Keratinocyte (primary cell): Measurements from ENCODE around the gene TPM2. TPM values are rescaled to one million over a fixed set of nuclear protein-coding genes. Genes with fewer than 3 reads are reported as not detected.

Experiments used
- DNase-seq: peaks from one replicate; pipeline ENCODE4 v3.0.0-alpha.2; 2011; ENCODE audit warnings: low read depth, missing footprints, low spot score
- FAIRE-seq: peaks from 2 replicates; lab custom pipeline; 2011; peaks lifted over from hg19 to GRCh38; lab: Jason Lieb, UNC
- H2AFZ ChIP-seq: 2 replicates; pipeline ENCODE4 v1.6.0; 2012; ENCODE audit warnings: low read length, control low read depth, inconsistent platforms; ENCODE audit not compliant: control insufficient read depth
- H3K27ac ChIP-seq: 2 replicates; pipeline ENCODE4 v1.5.1; 2011; ENCODE audit warnings: low read length; ENCODE audit not compliant: control insufficient read depth, insufficient read depth
- H3K27me3 ChIP-seq: 3 replicates; pipeline ENCODE4 v1.6.0; 2011; ENCODE audit warnings: low read length; ENCODE audit not compliant: control insufficient read depth, insufficient read depth; ENCODE audit errors: extremely low read depth
- H3K36me3 ChIP-seq, 2 experiments: 2 replicates in 1 of 2; 3 replicates in 1 of 2; pipeline ENCODE4 v1.5.1; 2011; ENCODE audit warnings: low read length in 2 of 2, mild to moderate bottlenecking in 1 of 2; ENCODE audit not compliant: control insufficient read depth in 2 of 2, insufficient read depth in 2 of 2; ENCODE audit errors: extremely low read depth in 1 of 2
- H3K4me1 ChIP-seq: 3 replicates; pipeline ENCODE4 v1.5.1; 2011; ENCODE audit warnings: low read length; ENCODE audit not compliant: control insufficient read depth, insufficient read depth; ENCODE audit errors: extremely low read depth
- H3K4me2 ChIP-seq: 3 replicates; pipeline ENCODE4 v1.6.0; 2011; ENCODE audit warnings: low read depth, low read length; ENCODE audit not compliant: control insufficient read depth, insufficient read depth; ENCODE audit errors: extremely low read depth
- H3K4me3 ChIP-seq, 3 experiments: fragments of 200-600 bp in 1 of 3; sonication (generic) in 1 of 3; 2 replicates in 2 of 3; 3 replicates in 1 of 3; pipeline ENCODE4 v1.5.1; 2011 to 2016; ENCODE audit warnings: low read length in 3 of 3, mild to moderate bottlenecking in 3 of 3, control low read depth in 2 of 3, inconsistent platforms in 1 of 3, low read depth in 1 of 3, mixed read lengths in 1 of 3, mixed run types in 1 of 3, moderate library complexity in 1 of 3; ENCODE audit not compliant: control insufficient read depth in 2 of 3, insufficient read depth in 2 of 3; ENCODE audit errors: extremely low read depth in 1 of 3
- H3K79me2 ChIP-seq: 2 replicates; pipeline ENCODE4 v1.6.0; 2012; ENCODE audit warnings: low read length; ENCODE audit not compliant: control insufficient read depth, insufficient read depth
- H3K9ac ChIP-seq: 3 replicates; pipeline ENCODE4 v1.6.0; 2011; ENCODE audit warnings: low read length; ENCODE audit not compliant: control insufficient read depth, insufficient read depth; ENCODE audit errors: extremely low read depth
- H3K9me1 ChIP-seq: 3 replicates; pipeline ENCODE4 v1.6.0; 2011; ENCODE audit warnings: low read length; ENCODE audit not compliant: control insufficient read depth, insufficient read depth; ENCODE audit errors: extremely low read depth
- H3K9me3 ChIP-seq: 2 replicates; pipeline ENCODE4 v1.5.1; 2012; ENCODE audit warnings: low read depth, low read length; ENCODE audit not compliant: control insufficient read depth
- H4K20me1 ChIP-seq: 3 replicates; pipeline ENCODE4 v1.6.0; 2011; ENCODE audit warnings: low read length; ENCODE audit not compliant: control insufficient read depth, insufficient read depth; ENCODE audit errors: extremely low read depth
- CTCF ChIP-seq, 3 experiments: IDR thresholded peaks in 1 of 3; conservative IDR thresholded peaks in 1 of 3; optimal IDR thresholded peaks in 1 of 3; 2 replicates in 2 of 3; 3 replicates in 1 of 3; pipeline versions ENCODE3 to v1.5.1; 2011; ENCODE audit warnings: low read length in 3 of 3, mild to moderate bottlenecking in 3 of 3, moderate library complexity in 2 of 3, control low read depth in 1 of 3, inconsistent platforms in 1 of 3; ENCODE audit not compliant: insufficient read depth in 2 of 3; ENCODE audit errors: extremely low read depth in 1 of 3
- EZH2 ChIP-seq: IDR thresholded peaks from one replicate; pipeline ENCODE4 v1.6.1; 2012; ENCODE audit warnings: inconsistent platforms, mild to moderate bottlenecking, low read length, moderate library complexity
- dilution Hi-C: fragments of 300-500 bp; cut with MboI; formaldehyde crosslinking; loops from one replicate; pipeline ENCODE4 v1.7.0; 2020; ENCODE audit warnings: low sequenced_read_pairs; ENCODE audit not compliant: extremely low pct_ligation_motif_present
- polyA plus RNA-seq, 5 experiments: library from polyadenylated mRNA; depleted of rRNA in 3 of 5; stranded (reverse) in 3 of 5; stranded (forward) in 1 of 5; unstranded in 1 of 5; fragments of >200 nt; gene quantifications; 1 replicate in 1 of 5; 2 replicates in 3 of 5; 3 replicates in 1 of 5; pipeline versions ENCODE4 v1.2.1 to v1.2.3, GENCODE V29; 2011 to 2012; ENCODE audit warnings: missing spikeins in 2 of 5, low read depth in 1 of 5, low replicate concordance in 1 of 5

The TPM2 gene
- polyA plus RNA-seq, 1 donor (not counting 4 experiments of a cell fraction or from before 2014, with no cell fraction given) = 53.1 TPM

- dilution Hi-C loops = no loop called here
- no peak overlapping the region for H3K27ac ChIP-seq
- H3K79me2 ChIP-seq = no peaks in the 10 kb centered on the region
- H4K20me1 ChIP-seq = no peaks in the 10 kb centered on the region
- no peak for DNase-seq
- no peak for FAIRE-seq
- no peak overlapping the region for H2AFZ ChIP-seq
- no peaks in the 10 kb centered on the region for H3K27me3 ChIP-seq
- no peak overlapping the region for H3K9ac ChIP-seq
- H3K4me1 ChIP-seq = peaks cover 16% of the 10 kb centered on the region
- no peaks in the 10 kb centered on the region for H3K9me3 ChIP-seq
- peak overlapping the region in 1 of 3 experiments; percentile 35 for H3K4me3 ChIP-seq
- TF ChIP-seq CTCF (optimal IDR thresholded peaks at IDR 0.05 in 1 of 3, IDR thresholded peaks at IDR 0.05 in 1 of 3, conservative IDR thresholded peaks at IDR 0.05 in 1 of 3; ENCODE audit: extremely low read depth in 1 of 3, insufficient read depth in 2 of 3, low read length in 3 of 3) (no peak), EZH2 (no peak)
- H3K36me3 ChIP-seq = peaks cover 0 to 4% of the 10 kb centered on the region in 2 experiments
- no peaks in the 10 kb centered on the region for H3K9me1 ChIP-seq
- peak overlapping the region; percentile 73 for H3K4me2 ChIP-seq
Observed at GRCh38 chr9:35687972-35688557, 1.7 kb downstream of the TPM2 start.

GRCh38 chr9:35687306-35687705 lies 2.4 kb downstream of the TPM2 start:
- no peak overlapping the region for H3K4me2 ChIP-seq
- H3K36me3 ChIP-seq = peaks cover 4 to 6% of the 10 kb centered on the region in 2 experiments
- no peak overlapping the region for H3K4me3 ChIP-seq
- H2AFZ ChIP-seq = no peak overlapping the region
- no peak overlapping the region for H3K27ac ChIP-seq
- no peaks in the 10 kb centered on the region for H3K27me3 ChIP-seq
- H4K20me1 ChIP-seq = no peaks in the 10 kb centered on the region
- no peaks in the 10 kb centered on the region for H3K9me1 ChIP-seq
- dilution Hi-C loops = no loop called here
- peaks cover 16% of the 10 kb centered on the region for H3K4me1 ChIP-seq
- no peak for TF ChIP-seq CTCF (optimal IDR thresholded peaks at IDR 0.05 in 1 of 3, IDR thresholded peaks at IDR 0.05 in 1 of 3, conservative IDR thresholded peaks at IDR 0.05 in 1 of 3; ENCODE audit: extremely low read depth in 1 of 3, insufficient read depth in 2 of 3, low read length in 3 of 3)
- DNase-seq (no peak), FAIRE-seq (no peak)
- H3K9me3 ChIP-seq = no peaks in the 10 kb centered on the region
- no peaks in the 10 kb centered on the region for H3K79me2 ChIP-seq
- no peak overlapping the region for H3K9ac ChIP-seq
